HL-60/S4 (cell line): Measurements from ENCODE around the gene EYA2.
"Not testable (repeated sequence)": the region's sequence is repeated elsewhere in the genome, so short reads cannot be mapped to it uniquely, and the experiment has no call there.

ENCODE experiments used
- in situ Hi-C: fragments of 300-500 bp; cut with MboI; formaldehyde crosslinking; loops from 2 replicates; pipeline ENCODE4 v1.14.3; 2022; ENCODE audit warnings: low sequenced_read_pairs

EYA2 gene

DNA sequence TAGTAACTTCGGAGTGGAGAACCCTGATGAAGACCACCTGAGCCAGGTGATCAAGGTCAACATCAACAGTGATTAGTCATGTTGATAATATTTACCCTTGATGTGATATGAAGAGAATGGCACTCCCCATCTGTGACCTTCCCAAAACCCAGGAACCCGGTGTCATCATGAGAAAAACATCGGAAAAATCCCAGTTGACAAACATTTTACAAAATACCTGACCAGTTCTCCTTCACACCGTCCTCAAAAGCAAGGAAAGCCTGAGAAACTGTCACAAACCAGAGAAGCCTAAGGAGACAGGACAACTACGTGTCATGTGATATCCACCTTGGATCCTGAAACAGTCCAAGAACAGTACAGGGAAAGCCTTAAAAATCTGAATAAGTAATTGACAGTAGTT lies 264.5 kb downstream of the EYA2 start:
- in situ Hi-C loops, result loop anchor here (10.0 kb wide), 1 partner anchor 404 kb away; no protein-coding TSS in a partner anchor

DNA sequence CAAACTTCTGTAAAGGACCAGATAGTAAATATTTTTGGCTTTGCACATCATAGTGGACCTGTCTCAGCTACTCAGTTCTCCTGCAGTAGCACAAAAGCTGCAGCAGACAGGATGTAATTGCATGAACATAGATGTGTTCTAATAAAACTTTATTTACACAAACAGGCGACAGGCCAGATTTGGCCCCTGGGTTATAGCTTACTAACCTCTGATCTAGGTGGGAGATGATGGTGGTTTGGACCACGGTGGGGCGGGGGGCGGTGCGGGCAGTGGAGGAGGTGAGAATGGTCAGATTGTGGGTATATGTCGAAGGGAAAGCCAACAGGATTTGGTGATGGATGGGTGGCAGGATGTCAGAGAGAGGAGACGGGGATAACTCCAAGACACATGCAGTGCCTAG lies 265.6 kb downstream of the EYA2 start:
- in situ Hi-C loops, result no loop called here

DNA sequence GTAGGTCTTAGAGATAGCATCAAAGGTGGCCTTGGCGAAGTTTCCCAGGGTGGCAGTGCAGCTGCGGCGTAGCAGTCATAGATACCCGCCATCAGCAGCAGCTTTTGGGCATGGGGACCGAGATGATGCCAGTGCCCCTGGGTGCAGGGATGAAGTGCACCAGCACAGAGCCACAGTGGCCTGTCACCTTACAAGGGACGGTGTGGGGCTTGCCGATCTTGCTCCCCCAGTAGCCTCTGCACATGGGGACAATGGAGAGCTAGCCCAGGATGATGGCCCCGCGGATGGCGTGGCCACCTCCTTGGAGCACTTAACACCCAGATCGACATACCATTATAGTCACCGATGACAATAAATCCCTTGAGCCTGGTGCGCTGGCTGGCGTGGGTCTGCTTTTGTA lies 266.3 kb downstream of the EYA2 start:
- in situ Hi-C loops, result no loop called here

DNA sequence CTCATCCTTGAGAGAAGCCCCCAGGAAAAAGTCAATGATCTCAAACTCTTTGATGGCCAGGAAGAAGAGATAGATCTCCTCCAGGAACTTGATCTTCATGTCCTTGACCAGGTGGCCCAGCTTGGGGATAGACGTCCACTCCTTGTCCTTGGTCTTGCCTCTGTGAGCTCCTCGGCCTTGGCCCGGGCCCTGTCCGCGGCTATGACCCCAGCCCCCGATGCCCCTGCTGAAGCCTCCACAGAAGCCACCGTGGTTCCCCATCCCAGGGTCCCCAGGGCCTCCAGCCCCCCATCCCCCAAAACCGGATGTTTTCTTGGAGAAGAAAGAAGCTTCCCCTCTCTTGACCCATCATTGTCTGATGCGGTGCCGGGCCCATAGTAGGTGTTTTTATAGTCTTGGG lies 266.8 kb downstream of the EYA2 start:
- in situ Hi-C loops, result no loop called here

DNA sequence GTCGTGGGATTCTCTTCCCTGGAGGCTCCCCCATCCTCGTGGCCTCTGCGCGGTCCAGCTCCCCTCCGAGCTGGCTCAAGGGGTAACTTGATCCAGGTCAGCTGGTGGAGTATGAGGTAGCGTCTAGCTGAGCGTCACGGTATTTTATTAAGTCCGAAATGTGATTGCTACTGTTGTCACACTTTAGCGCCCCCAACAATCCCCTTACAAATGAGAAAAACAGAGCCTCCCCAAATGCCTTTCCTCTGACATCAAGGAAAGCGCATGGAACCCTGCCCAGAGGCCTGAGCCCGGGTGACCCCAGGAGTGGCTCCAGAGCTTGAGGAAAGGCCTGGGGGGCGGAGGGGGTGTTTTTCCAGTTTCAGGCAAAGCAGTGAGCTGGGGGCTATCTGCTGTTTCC lies 269.5 kb downstream of the EYA2 start:
- in situ Hi-C loops, result no loop called here

DNA sequence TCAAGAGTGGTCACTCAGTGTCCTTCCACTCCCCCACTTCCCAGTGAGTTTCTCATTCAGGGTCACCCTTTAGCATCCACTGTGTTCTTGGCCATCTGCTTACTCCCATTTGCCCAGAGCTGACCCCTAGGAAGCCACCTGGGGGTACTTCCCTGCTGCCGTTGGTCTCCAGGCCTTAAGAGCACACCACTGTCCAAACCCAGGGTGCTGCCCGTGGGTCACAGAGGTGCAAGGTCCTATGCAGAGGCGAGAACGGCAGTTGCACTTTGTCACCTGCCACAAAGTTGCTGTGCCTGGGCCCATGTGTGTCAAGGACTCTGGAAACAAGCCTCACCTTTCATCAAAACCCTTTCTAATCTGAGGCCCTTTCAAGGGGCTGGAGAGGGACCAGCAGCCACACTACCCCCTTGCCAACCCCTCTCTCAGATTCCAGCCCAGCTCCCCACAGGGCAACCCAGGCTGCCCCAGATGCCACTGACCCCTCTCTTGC lies 270.8 kb downstream of the EYA2 start:
- in situ Hi-C loops, result no loop called here

DNA sequence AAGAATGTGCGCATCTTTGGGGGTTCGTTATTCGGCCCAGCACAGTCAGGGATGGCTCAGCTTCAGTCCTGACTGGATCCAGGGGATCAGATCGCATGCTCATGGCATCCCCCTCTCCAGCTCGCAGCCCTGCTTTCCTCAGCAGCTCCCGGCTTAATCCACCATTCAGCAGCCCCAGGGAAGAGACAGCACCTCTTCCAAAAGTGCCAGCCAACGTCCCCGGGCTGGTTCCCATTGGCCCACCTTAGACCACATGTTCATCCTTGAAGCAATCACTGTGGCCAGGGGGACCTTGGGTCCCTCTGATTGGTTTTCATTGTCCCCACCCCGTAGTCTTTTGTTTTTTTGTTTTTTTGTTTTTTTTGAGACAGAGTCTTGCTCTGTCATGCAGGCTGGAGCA lies 273.2 kb downstream of the EYA2 start:
- in situ Hi-C loops, result no loop called here

DNA sequence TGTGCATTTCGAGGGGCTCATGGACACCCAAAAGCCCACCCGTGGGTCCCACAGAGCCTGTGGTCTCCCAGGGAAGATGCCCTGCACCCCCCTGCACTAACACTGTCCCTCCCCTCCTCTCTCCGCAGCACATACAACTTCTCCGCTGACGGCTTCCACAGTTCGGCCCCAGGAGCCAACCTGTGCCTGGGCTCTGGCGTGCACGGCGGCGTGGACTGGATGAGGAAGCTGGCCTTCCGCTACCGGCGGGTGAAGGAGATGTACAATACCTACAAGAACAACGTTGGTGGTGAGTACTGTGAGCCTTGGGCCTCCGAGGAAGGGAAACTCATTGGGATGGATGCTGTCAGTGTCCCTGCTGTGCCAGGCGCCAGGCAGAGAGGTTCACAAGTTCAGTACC lies 277.9 kb downstream of the EYA2 start:
- in situ Hi-C loops, result no loop called here

DNA sequence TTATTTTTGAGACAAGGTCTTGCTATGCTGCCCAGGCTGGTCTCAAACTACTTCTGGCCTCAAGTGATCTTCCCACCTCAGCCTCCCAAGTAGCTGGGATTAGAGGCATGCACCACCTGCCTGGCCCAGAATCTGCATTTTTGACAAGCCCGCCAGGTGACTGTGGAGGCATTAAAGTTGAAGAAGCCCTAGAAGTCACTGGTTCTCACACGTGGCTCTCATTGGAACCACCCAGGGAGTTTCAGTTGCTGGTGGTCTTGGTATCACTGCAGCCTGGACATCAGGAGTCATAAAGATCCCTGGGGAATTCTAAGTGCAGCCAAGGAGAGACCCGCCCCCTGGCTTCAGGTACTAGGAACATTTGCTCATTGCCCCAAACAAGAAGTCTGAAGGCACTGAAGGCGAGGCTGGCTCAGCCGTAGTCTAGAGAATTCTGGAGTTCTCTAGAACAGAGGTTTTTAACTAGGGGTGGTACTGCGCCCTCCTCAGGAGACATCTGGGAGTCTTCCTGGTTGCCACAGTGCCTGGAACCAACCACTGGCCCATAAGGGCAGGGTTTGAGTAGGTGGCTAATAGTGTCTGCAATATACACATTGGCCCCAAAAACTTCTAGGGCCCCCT lies 279.1 kb downstream of the EYA2 start:
- in situ Hi-C loops, result no loop called here

DNA sequence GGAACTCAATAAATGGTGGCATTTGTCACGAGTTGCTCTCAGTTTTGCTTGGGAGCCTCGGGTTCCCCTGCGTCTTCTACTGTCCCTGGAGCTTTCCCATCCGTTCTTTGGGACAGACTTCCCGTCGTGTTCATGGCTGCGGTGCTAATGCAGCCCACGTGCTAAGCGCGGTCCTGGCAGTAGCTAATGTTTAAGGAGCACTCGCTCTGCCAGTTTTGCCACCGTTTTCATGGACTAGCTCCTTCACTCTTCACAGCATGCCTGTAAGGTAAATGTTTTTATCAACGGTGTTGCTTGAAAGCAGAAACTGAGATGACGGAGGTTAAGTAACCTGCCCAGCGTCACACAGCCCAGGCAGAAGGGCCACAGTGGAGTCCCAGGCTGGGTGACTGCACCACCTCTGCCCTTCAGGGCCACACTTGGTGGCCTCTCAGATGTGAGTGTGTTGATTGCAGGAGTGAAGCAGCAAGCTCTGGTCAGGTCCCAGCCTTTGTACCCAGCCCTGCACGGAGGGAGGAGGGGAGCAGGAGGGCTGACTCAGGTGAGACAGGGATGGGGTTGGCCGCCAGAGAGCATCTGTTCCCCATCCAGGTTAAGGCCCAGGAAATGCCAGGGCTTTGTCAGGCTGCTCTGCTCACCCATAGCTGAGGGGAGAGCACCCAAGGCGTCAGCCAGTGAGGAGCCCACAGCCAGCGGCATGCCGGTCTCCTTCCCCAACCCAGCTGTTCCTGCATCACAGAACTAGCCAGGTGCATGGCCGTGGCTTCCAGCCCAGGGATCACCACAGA lies 280.0 kb downstream of the EYA2 start:
- in situ Hi-C loops, result no loop called here

DNA sequence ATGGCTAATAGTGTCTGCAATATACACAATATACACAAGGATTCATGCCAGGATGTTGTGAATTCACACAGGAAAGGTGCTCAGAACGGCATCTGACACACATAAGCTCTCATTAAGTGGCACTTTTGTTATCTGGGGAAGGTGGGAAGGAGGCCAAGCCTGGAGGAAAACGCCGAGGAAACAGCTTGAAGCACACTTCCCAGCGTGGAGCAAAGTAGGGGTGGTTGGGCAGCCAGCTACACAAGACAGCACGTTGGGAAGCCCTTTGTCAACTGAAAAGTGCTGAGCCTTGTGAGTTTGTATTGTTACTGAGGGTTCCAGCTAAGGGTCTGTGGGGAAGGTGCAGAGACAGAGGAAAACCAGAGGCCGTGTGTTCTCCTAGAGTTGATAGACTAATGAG lies 280.9 kb downstream of the EYA2 start:
- in situ Hi-C loops, result no loop called here

DNA sequence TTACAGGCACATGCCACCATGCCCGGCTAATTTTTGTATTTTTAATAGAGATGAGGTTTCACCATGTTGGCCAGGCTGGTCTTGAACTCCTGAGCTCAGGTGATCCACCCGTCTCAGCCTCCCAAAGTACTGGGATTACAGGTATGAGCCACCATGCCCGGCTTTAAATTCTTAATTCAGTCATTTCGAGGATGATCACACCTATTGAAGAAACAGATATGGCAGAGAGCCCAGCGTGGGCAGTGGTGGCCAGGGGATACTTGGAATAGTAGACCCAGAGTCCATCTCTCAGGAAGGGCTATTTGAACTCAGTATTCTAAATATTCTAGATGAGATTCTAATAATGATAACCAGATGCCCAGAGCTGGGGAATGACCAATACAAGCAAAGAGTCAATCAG lies 281.6 kb downstream of the EYA2 start:
- in situ Hi-C loops, result not testable (repeated sequence)

DNA sequence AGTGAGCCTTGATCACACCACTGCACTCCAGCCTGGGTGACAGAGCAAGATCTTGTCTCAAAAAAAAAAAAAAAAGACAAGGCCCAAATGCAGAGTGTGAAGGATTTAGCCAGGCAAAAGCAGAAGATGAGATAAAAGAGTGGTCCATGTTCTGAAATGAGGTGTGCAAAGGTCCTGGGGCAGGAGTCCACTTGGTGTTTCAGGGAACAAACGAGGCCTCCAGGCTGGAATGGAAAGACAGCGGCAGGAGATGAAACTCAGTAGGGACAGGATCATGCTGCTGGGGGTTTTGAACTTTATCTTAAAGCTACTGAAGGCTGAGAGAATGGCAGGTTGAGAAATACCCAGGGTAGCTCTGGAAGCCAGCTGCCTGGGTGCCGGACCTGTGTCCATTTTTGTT lies 283.6 kb downstream of the EYA2 start:
- in situ Hi-C loops, result no loop called here

DNA sequence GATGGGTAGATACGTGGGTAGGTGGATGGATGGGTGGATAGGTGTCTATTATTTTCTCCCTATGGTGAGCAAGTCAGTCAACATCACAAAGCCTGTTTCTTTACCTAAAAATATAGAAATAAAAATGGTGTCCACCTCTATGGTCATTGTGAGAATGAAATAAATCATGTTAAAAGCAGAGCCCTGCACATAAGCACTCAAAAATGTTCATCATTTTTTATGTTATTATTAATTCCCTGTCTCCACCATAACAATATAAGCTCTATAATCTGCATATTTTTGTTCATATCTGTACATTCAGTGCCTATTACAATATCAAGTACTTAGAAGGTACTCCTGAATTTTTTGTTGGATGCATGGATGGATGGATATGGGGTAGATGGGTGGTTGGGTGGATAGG lies 284.2 kb downstream of the EYA2 start:
- in situ Hi-C loops, result no loop called here

DNA sequence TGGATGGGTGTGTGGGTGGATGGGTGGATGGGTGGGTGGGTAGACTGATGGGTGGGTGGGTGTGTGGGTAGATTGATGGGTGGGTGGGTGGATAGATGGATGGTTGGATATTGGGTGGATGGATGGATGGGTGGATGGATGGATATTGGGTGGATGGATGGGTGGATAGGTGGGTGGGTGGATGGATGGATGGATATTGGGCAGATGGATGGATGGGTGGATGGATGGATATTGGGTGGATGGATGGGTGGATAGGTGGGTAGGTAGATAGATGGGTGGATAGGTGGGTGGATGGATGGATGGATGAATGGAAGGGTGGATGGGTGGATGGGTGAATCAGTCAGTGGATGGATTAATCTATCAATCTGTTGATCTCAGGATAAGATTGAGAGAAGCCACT lies 284.6 kb downstream of the EYA2 start:
- in situ Hi-C loops, result no loop called here

DNA sequence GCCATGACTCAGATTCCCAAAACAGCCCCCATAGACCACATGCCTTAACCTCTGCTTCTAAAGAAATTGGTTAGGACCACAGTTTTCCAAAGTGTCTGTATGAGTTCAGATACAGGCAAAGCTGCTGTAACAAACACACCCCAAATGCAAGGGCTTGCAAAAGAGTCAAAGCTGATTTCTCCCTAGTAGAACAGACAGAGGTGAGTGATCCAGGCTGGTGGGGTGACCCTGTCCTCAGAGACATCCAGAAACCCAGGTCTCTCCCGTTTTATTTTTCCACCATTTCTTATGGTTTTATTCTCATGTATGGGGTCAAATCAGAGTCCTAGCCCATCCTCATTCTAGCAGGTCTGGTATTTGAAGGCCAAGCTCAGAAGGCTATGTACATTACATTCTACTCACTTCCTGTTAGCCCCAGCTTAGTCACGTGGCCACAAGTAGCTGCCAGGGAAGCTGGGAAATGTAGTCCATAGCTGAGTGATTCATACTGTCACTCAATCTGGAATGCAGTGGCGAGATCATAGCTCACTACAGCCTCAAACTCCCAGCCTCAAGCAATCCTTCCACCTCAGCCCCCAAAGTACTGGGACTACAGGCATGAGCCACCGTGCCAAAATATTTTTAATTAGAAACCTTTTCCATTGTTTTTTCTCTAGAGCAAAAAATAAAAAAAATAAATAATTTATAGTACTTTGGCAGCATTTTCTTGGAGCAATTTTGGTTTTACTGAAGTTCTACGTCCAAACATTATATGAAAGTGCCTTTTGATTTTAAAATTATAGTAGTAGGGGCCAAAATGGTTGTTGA lies 286.6 kb downstream of the EYA2 start:
- in situ Hi-C loops, result no loop called here

DNA sequence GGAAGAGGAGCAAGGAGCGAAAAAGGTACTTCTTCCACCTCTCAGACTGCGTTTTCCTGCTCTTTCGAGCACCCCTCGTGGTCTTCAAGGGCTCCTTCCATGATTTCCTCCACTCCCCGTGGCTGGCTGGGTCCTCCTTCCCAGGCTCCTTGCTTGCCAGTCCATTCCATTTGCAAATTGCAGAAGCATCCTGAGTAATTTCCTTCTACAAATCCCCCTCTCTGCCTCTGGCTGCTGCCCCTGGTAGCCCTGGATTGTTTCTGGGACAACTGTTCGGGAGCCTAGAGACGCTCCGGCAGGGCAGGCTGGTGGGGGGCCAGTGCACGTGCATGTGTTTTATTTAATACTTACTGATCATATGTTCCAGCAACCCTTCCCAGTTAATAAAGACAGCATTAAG lies 288.7 kb downstream of the EYA2 start:
- in situ Hi-C loops, result no loop called here

DNA sequence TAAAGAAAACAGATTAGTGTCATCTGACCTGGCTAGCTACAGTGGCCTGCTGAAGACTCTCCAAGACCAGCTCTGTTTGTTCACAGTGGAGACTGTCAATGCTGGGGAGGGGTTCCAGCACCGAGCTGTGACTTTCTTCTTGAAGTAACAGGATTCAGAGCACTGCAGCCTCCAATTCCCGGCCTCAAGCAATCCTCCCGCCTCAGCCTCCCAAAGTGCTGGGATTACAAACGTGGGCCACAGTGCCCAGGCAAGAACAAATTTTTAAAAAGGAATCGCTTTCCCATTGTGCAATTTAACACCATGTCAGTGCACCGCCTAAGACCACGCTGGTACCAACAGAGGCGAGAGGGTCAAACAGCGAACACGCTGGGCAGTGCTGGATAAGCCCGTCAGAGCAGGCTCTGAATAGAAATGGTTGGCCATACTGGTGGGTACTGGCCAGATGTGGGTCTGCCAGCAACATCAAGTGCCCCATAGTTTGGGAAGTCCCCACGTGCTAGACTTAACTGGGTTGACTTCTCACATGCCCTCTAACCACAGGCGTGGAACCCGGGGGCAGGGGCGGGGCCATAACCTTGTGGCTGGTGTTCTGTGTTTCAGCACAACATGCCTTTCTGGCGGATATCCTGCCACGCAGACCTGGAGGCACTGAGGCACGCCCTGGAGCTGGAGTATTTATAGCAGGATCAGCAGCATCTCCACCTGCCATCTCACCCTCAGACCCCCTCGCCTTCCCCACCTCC lies 293.0 kb downstream of the EYA2 start:
- in situ Hi-C loops, result no loop called here

DNA sequence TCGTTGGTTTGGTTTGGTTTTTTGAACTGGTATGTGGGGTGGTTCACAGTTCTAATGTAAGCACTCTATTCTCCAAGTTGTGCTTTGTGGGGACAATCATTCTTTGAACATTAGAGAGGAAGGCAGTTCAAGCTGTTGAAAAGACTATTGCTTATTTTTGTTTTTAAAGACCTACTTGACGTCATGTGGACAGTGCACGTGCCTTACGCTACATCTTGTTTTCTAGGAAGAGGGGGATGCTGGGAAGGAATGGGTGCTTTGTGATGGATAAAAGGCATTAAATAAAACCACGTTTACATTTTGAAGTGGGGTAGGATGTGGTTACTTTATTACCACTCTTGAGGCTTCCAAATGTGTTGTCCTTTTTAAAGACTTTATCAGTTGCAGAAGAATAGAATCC lies 293.9 kb downstream of the EYA2 start:
- in situ Hi-C loops, result no loop called here

DNA sequence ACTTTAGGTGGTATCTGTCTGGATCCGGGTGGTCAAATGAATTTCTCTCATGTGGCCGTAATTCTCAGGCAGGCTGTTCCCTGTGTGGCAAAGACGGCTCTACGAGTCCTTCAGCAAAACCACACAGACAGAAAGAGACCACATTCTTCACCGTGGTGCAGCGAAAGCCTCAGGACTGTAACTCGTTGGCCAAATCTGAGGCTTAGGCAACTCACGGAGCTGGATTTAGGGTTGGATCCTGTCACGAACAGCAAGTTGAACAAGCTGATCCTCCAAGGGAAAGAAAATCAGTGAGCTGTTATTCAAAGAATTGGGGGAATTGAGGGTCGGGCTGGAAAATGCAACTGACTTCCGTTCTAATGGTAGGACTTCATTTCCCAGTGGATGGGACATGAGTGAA lies 294.4 kb downstream of the EYA2 start:
- in situ Hi-C loops, result no loop called here

DNA sequence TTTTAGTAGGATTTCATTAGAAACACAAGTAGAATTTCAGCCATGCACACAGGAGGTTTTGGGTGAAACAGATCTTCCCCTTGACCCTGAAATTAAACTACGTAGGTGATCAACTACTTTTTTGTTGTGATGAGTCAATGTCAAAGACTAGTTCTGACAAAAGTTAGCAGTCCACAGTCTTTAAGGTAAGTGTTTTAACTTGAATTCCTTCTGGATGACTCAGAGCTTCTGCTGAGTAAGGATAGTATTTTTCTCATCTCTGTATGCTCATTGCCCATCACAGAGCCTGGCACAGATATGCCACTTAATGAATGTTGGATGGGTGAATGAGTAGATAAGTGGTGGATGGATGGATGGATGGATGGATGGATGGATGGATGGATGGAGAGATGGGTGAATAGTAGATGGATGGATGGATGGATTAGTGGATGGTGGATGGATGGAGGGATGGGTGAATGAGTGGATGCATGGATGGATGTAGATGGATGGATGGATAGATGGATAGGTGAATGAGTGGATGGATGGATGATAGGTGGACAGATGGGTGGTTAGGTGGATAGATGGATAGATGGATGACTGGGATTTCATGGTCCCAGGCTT lies 296.5 kb downstream of the EYA2 start:
- in situ Hi-C loops, result no loop called here
